Measurements from ENCODE around the gene DNM3. TPM values are rescaled to one million over a fixed set of nuclear protein-coding genes. Genes with fewer than 3 reads are reported as not detected.

DNM3 gene
- total and polyA plus RNA-seq, 9 of the 15 experiments (the other 6 are each of a cell fraction or from before 2014, with no cell fraction given) = 0.08 to 0.36 (median 0.22) TPM; not detected in 1

- TF ChIP-seq MGA (IDR thresholded peaks at IDR 0.05) (peak; percentile 29; the same call in 1 of the 2 replicates), JUN (IDR thresholded peaks at IDR 0.05; ENCODE audit: borderline replicate concordance, low read depth, low read length) (0 out of 2 replicates have a peak, but pooled peaks have one; percentile 45), JUN (CRISPR knock-in tag; IDR thresholded peaks at IDR 0.05; ENCODE audit: borderline replicate concordance) (no peak), RBM17 (IDR thresholded peaks at IDR 0.05; ENCODE audit: borderline replicate concordance, low read depth, low read length) (no peak), NR2C2 (CRISPR knock-in tag; IDR thresholded peaks at IDR 0.05) (no peak), NR2C2 (tag; IDR thresholded peaks at IDR 0.05) (no peak), ZNF512 (tag; IDR thresholded peaks at IDR 0.05) (no peak), ZNF644 (tag; IDR thresholded peaks at IDR 0.05; ENCODE audit: low read depth) (0 out of 2 replicates have a peak, but pooled peaks have one; percentile 25), HINFP (tag; conservative IDR thresholded peaks at IDR 0.05; ENCODE audit: low read depth) (no peak), PKNOX1 (IDR thresholded peaks at IDR 0.05) (peak; percentile 65; the same call in 1 of the 2 replicates), POLR2H (tag; IDR thresholded peaks at IDR 0.05; ENCODE audit: low read depth) (no peak)
These were observed 611.3 kb downstream of the DNM3 start (continued) for GRCh38 chr1:172452536-172453152.
